ENCODE results near the gene TBC1D22A. TPM values are rescaled to one million over a fixed set of nuclear protein-coding genes. Genes with fewer than 3 reads are reported as not detected.

The TBC1D22A gene
- total RNA-seq, 4 donors from 2014 or later = 16.2 to 22.2 (median 17.8) TPM

- Histone ChIP-seq H3K27ac (no peak overlapping the region), H3K36me3 (peaks cover 0 to 13% of the 10 kb centered on the region in 2 donors), H3K4me1 (no peaks in the 10 kb centered on the region), H3K9me3 (peaks cover 0 to 36% (median 0%) of the 10 kb centered on the region in 3 donors), H3K4me3 (no peak overlapping the region), H3K27me3 (no peaks in the 10 kb centered on the region)
- TF ChIP-seq CTCF (IDR thresholded peaks at IDR 0.05) = no peak
- TF ChIP-seq POLR2A (IDR thresholded peaks at IDR 0.05) = no peak
- TF ChIP-seq EP300 (IDR thresholded peaks at IDR 0.05) = no peak
- TF ChIP-seq POLR2AphosphoS5 (IDR thresholded peaks at IDR 0.05) = no peak
- no peak for ATAC-seq
Measured at GRCh38 chr22:47075568-47075967, 313.1 kb downstream of the TBC1D22A start.

DNA sequence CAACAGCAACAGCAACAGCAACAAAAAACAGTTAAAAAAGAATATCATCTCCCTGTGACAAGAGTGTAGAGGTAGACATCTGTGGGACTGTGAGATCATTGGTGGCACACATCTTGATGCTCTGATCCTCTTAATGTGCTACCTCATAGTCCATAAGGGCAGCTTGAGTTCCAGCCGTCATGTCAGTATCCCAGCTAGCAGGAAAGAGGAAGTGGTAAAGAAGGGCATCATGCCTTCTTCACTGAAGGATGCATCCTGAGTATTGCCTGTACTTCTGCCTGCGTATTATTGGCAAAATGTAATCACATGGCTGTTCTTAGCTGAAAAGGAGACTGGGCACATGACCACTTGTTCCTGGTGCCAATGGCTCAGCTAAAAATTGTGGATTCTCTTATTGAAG, 314.3 kb downstream of the TBC1D22A start:
- no peak overlapping the region for H3K4me3 ChIP-seq
- no peak for TF ChIP-seq EP300 (IDR thresholded peaks at IDR 0.05)
- TF ChIP-seq POLR2A (IDR thresholded peaks at IDR 0.05) = no peak
- no peak for TF ChIP-seq POLR2AphosphoS5 (IDR thresholded peaks at IDR 0.05)
- no peak for TF ChIP-seq CTCF (IDR thresholded peaks at IDR 0.05)
- peaks cover 0 to 36% (median 0%) of the 10 kb centered on the region in 3 donors for H3K9me3 ChIP-seq
- H3K27me3 ChIP-seq = no peaks in the 10 kb centered on the region
- no peak overlapping the region for H3K27ac ChIP-seq
- ATAC-seq = no peak
- WGBS, 2 donors (ENCODE audit: low coverage in 1 of 2) = 67 to 100% methylated on average over 1 to 2 of the region's 2 CpGs
- H3K4me1 ChIP-seq = no peaks in the 10 kb centered on the region
- peaks cover 0 to 13% of the 10 kb centered on the region in 2 donors for H3K36me3 ChIP-seq

DNA sequence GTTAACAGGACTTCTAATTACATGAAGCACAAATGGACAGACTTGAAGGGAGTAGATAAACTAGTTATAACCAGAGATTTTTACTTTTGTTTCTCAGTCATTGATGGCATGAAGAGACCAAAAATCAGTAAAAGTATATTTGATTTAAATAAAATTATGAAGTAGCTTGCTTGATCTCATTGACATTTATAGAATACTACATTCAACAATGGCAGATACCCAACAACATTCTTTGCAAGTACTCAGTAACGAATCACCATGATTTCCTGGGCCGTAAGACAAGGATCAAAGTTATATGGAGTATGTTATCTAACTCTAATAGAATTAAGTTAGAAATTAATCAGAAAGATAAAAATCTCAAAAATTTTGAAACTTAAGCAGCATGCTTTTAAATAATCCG, 317.6 kb downstream of the TBC1D22A start:
- H3K4me3 ChIP-seq = no peak overlapping the region
- no peaks in the 10 kb centered on the region for H3K4me1 ChIP-seq
- no peaks in the 10 kb centered on the region for H3K27me3 ChIP-seq
- WGBS, 2 donors (ENCODE audit: low coverage in 1 of 2) = 40 to 69% methylated on average over 2 to 3 of the region's 3 CpGs
- no peaks in the 10 kb centered on the region for H3K36me3 ChIP-seq
- no peak overlapping the region for H3K27ac ChIP-seq
- H3K9me3 ChIP-seq = peaks cover 0 to 21% (median 0%) of the 10 kb centered on the region in 3 donors
- ATAC-seq = no peak
- TF ChIP-seq POLR2AphosphoS5 (IDR thresholded peaks at IDR 0.05) (no peak), EP300 (IDR thresholded peaks at IDR 0.05) (no peak), POLR2A (IDR thresholded peaks at IDR 0.05) (no peak), CTCF (IDR thresholded peaks at IDR 0.05) (no peak)

DNA sequence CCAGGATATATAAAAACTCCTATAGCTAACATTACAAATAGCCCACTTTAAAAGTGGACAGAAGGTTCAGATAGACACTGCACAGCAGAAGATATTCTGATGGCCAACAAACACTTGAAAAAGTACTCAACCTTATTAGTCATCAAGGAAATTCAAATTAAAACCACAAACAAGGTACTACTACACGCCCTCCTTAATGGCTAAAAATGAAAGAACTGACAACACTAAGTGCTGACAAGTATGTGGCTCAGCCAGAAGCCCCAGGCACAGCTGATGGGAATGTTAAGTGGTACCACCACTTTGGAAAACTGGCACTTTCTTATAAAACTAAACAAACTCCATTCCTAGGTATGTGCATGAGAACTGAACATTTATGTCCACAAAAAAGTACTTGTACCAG, 320.1 kb downstream of the TBC1D22A start:
- Histone ChIP-seq H3K9me3 (peaks cover 0 to 8% (median 0%) of the 10 kb centered on the region in 3 donors), H3K4me3 (no peak overlapping the region), H3K27ac (no peak overlapping the region), H3K27me3 (no peaks in the 10 kb centered on the region), H3K36me3 (no peaks in the 10 kb centered on the region), H3K4me1 (no peaks in the 10 kb centered on the region)
- TF ChIP-seq CTCF (IDR thresholded peaks at IDR 0.05) = no peak
- TF ChIP-seq EP300 (IDR thresholded peaks at IDR 0.05) = no peak
- TF ChIP-seq POLR2AphosphoS5 (IDR thresholded peaks at IDR 0.05) = no peak
- no peak for TF ChIP-seq POLR2A (IDR thresholded peaks at IDR 0.05)
- WGBS, 2 donors (ENCODE audit: low coverage in 1 of 2) = 100% methylated on average over 1 of the region's 1 CpG
- no peak for ATAC-seq

- Histone ChIP-seq H3K36me3 (no peaks in the 10 kb centered on the region), H3K27ac (no peak overlapping the region), H3K4me1 (no peaks in the 10 kb centered on the region), H3K9me3 (peaks cover 0 to 8% (median 0%) of the 10 kb centered on the region in 3 donors), H3K27me3 (no peaks in the 10 kb centered on the region), H3K4me3 (no peak overlapping the region)
- 82 to 93% methylated on average over 5 to 11 of the region's 14 CpGs for WGBS, 2 donors (ENCODE audit: low coverage in 1 of 2)
- ATAC-seq = no peak
- no peak for TF ChIP-seq POLR2A (IDR thresholded peaks at IDR 0.05)
Measured at GRCh38 chr22:47083379-47083986, 321.0 kb downstream of the TBC1D22A start.

Data from gastroesophageal sphincter (tissue), 4 donors.